HepG2 (cell line): ENCODE data around the gene NFAT5. TPM values are rescaled to one million over a fixed set of nuclear protein-coding genes. Genes with fewer than 3 reads are reported as not detected.
"Not testable (repeated sequence)": the region's sequence is repeated elsewhere in the genome, so short reads cannot be mapped to it uniquely, and the experiment has no call there.

Experiments used
- ATAC-seq: fragments of 200-7000 bp; cut with Tn5 transposase; 3 replicates; pipeline ENCODE4 v1.9.1; 2020; ENCODE audit warnings: mild to moderate bottlenecking, moderate library complexity
- BruUV-seq: library from RNA; stranded (reverse); fragments of 400-500 nt; replicated peaks from 2 replicates; lab custom pipeline; 2021; lab: Mats Ljungman, UMichigan
- CTCF ChIA-PET: fragments of 300-600 bp; formaldehyde crosslinking; extraction: SDS; loops from one replicate; lab custom pipeline; 2021; ENCODE audit warnings: low total read pairs, inconsistent platforms, low intra/inter-chr PET ratio; lab: Yijun Ruan, JAX
- POLR2A ChIA-PET: fragments of 350-600 bp; sonication (Branson Sonifier 250); formaldehyde crosslinking; loops from one replicate; lab custom pipeline; 2020; ENCODE audit warnings: antibody characterized with exemption, inconsistent platforms; lab: Yijun Ruan, JAX
- DNase-seq: peaks from one replicate; pipeline ENCODE4 v3.0.0-alpha.2; 2015; ENCODE audit warnings: low spot score
- FAIRE-seq: peaks from 3 replicates; lab custom pipeline; 2011; peaks lifted over from hg19 to GRCh38; lab: Jason Lieb, UNC
- H2AFZ ChIP-seq: one replicate; pipeline ENCODE4 v1.6.1; 2011; ENCODE audit warnings: low read length, inconsistent platforms
- H3K27ac ChIP-seq: fragments of 300-600 bp; 3 replicates; pipeline ENCODE4 v1.8.0; 2011; ENCODE audit warnings: mixed run types, mild to moderate bottlenecking, mixed read lengths, low read length, inconsistent platforms; ENCODE audit not compliant: insufficient read depth; ENCODE audit errors: extremely low read length
- H3K27me3 ChIP-seq, 2 experiments: fragments of 200-600 bp in 1 of 2; 2 replicates in 1 of 2; 3 replicates in 1 of 2; pipeline versions ENCODE4 v1.6.0 to v1.8.0; 2011; ENCODE audit warnings: low read length in 2 of 2, mild to moderate bottlenecking in 2 of 2, moderate library complexity in 2 of 2, inconsistent platforms in 1 of 2; ENCODE audit not compliant: insufficient read depth in 2 of 2, control insufficient read depth in 1 of 2
- H3K36me3 ChIP-seq, 2 experiments: fragments of 200-600 bp in 1 of 2; replicated peaks in 1 of 2; 2 replicates in 1 of 2; 3 replicates in 1 of 2; pipeline versions ENCODE4 v1.5.1 to v1.8.0; 2011; ENCODE audit warnings: low read length in 2 of 2, inconsistent platforms in 1 of 2; ENCODE audit not compliant: insufficient read depth in 2 of 2, control insufficient read depth in 1 of 2
- H3K4me1 ChIP-seq: 2 replicates; pipeline ENCODE4 v1.5.1; 2012; ENCODE audit warnings: low read length, inconsistent platforms; ENCODE audit not compliant: insufficient read depth
- H3K4me2 ChIP-seq: 2 replicates; pipeline ENCODE4 v1.6.0; 2011; ENCODE audit warnings: low read depth, low read length, inconsistent platforms
- H3K4me3 ChIP-seq, 3 experiments: fragments of 200-600 bp in 1 of 3; sonication (generic), shearing (Covaris generic) in 1 of 3; replicated peaks in 1 of 3; 2 replicates each; pipeline ENCODE4 v1.5.1; 2011 to 2016; ENCODE audit warnings: low read length in 3 of 3, inconsistent platforms in 2 of 3, low read depth in 2 of 3, mild to moderate bottlenecking in 2 of 3, control low read depth in 1 of 3, mixed read lengths in 1 of 3; ENCODE audit not compliant: insufficient read depth in 1 of 3
- H3K79me2 ChIP-seq: one replicate; pipeline ENCODE4 v1.6.1; 2011; ENCODE audit warnings: low read length, inconsistent platforms; ENCODE audit not compliant: insufficient read depth
- H3K9ac ChIP-seq: 2 replicates; pipeline ENCODE4 v1.6.0; 2011; ENCODE audit warnings: mild to moderate bottlenecking, low read depth, low read length, inconsistent platforms; ENCODE audit not compliant: insufficient read depth
- H3K9me3 ChIP-seq: 2 replicates; pipeline ENCODE4 v1.5.1; 2012; ENCODE audit warnings: mild to moderate bottlenecking, low read length
- H4K20me1 ChIP-seq: 2 replicates; pipeline ENCODE4 v1.6.0; 2011; ENCODE audit warnings: inconsistent platforms, mild to moderate bottlenecking, low read length, moderate library complexity; ENCODE audit not compliant: insufficient read depth
- BHLHE40 ChIP-seq: IDR thresholded peaks from 2 replicates; pipeline ENCODE4 v1.6.1; 2011; ENCODE audit warnings: low read length, improper control_type of control experiment
- ELF4 ChIP-seq: sonication (generic); formaldehyde crosslinking; IDR thresholded peaks from 2 replicates; pipeline ENCODE4 v1.5.0; 2020; ENCODE audit warnings: missing genetic modification reagents, mild to moderate bottlenecking, moderate library complexity, borderline replicate concordance
- HDAC1 ChIP-seq: sonication (generic); formaldehyde crosslinking; IDR thresholded peaks from 2 replicates; pipeline ENCODE4 v1.5.1; 2020; ENCODE audit warnings: mild to moderate bottlenecking, missing genetic modification reagents
- LBX2 ChIP-seq: sonication (generic); formaldehyde crosslinking; IDR thresholded peaks from 2 replicates; pipeline ENCODE4 v1.5.0; 2020; ENCODE audit warnings: missing genetic modification reagents, mild to moderate bottlenecking, borderline replicate concordance
- MAZ ChIP-seq, 2 experiments: sonication (generic) in 1 of 2; formaldehyde crosslinking in 1 of 2; IDR thresholded peaks; 2 replicates each; pipeline versions ENCODE4 v1.5.0 to v1.6.1; 2012 to 2020; ENCODE audit warnings: low read depth in 2 of 2, mild to moderate bottlenecking in 2 of 2, borderline replicate concordance in 1 of 2, improper control_type of control experiment in 1 of 2, low read length in 1 of 2, missing genetic modification reagents in 1 of 2, moderate library complexity in 1 of 2
- NCOR1 ChIP-seq: fragments of 200-600 bp; sonication (generic); IDR thresholded peaks from 2 replicates; pipeline ENCODE4 v1.7.0; 2017; ENCODE audit warnings: antibody characterized with exemption, low read length, borderline replicate concordance
- SAFB2 ChIP-seq: sonication (generic); formaldehyde crosslinking; IDR thresholded peaks from 2 replicates; pipeline ENCODE4 v1.5.1; 2020; ENCODE audit warnings: missing genetic modification reagents, low read depth, mild to moderate bottlenecking, borderline replicate concordance
- ZBTB1 ChIP-seq: sonication (generic); formaldehyde crosslinking; IDR thresholded peaks from 2 replicates; pipeline ENCODE4 v1.4.0; 2020; ENCODE audit warnings: missing genetic modification reagents, borderline replicate concordance
- ZBTB46 ChIP-seq: sonication (generic); formaldehyde crosslinking; IDR thresholded peaks from 2 replicates; pipeline ENCODE4 v1.4.0; 2020; ENCODE audit warnings: mild to moderate bottlenecking, missing genetic modification reagents, borderline replicate concordance
- WGBS: methylation state at CpG from one replicate; pipeline ENCODE4 v1.1.6; 2017; ENCODE audit warnings: low lambda C conversion rate; 5-methylcytosine and 5-hydroxymethylcytosine counted together
- in situ Hi-C: cut with HindIII; loops from 2 replicates; pipeline ENCODE4 v1.10.0; 2017; ENCODE audit warnings: low pct_unique_long_range_greater_than_20kb; ENCODE audit not compliant: extremely low pct_ligation_motif_present
- intact Hi-C: fragments of 100-400 bp; cut with micrococcal nuclease; formaldehyde crosslinking; loops from one replicate; pipeline ENCODE4 v1.10.0; 2022; ENCODE audit not compliant: unreplicated experiment
- polyA plus RNA-seq, 8 experiments: library from polyadenylated mRNA; depleted of rRNA in 3 of 8; stranded (reverse) in 7 of 8; unstranded in 1 of 8; fragments of >200 nt; fragmentation: Illumina TruSeq in 4 of 8; extraction: Trizol in 4 of 8; gene quantifications; 2 replicates each; pipeline versions ENCODE4 v1.2.1 to v1.2.3, GENCODE V29; 2011 to 2016; ENCODE audit warnings: low read depth in 4 of 8, missing spikeins in 1 of 8, mixed read lengths in 1 of 8; ENCODE audit not compliant: insufficient read depth in 1 of 8
- total RNA-seq, 5 experiments: library from RNA; depleted of rRNA; stranded (reverse); fragments of >200 nt; fragmentation: Illumina TruSeq; extraction: Trizol; gene quantifications; 2 replicates each; pipeline ENCODE4 v1.2.3, GENCODE V29; 2016; ENCODE audit warnings: low read depth in 1 of 5

The NFAT5 gene
- total and polyA plus RNA-seq, 2 of the 13 experiments (the other 11 are each of a cell fraction or from before 2014, with no cell fraction given) = 20.5 to 54.3 TPM

- no peak for TF ChIP-seq ZBTB46 (CRISPR knock-in tag)
Measured at GRCh38 chr16:69566981-69567680, 1.4 kb downstream of the NFAT5 start (continued).

- H3K36me3 ChIP-seq = peaks cover 6 to 19% of the 10 kb centered on the region in 2 experiments; a peak in 3 of 5 replicates
- CTCF ChIA-PET = interaction anchor here (0.7 kb wide), 1 partner anchor 172 kb away, joined by 3 read pairs; no protein-coding TSS in a partner anchor
- H2AFZ ChIP-seq = no peak overlapping the region
- H3K9ac ChIP-seq = peak overlapping the region; percentile 97
- H3K4me2 ChIP-seq = peak overlapping the region; percentile 90
- POLR2A ChIA-PET = interaction anchor here (7.3 kb wide), 1 partner anchor 171 kb away, joined by 60 read pairs; no protein-coding TSS in a partner anchor
- peak overlapping the region; percentile 34 for H3K27ac ChIP-seq
- TF ChIP-seq ELF4 (no peak), ZBTB1 (CRISPR knock-in tag) (no peak), SAFB2 (CRISPR knock-in tag) (no peak), BHLHE40 (no peak), HDAC1 (CRISPR knock-in tag) (no peak), LBX2 (no peak), NCOR1 (no peak), MAZ (IDR thresholded peaks at IDR 0.05; ENCODE audit: borderline replicate concordance, low read depth, low read length) (no peak), MAZ (CRISPR knock-in tag; IDR thresholded peaks at IDR 0.05; ENCODE audit: low read depth) (0 out of 2 replicates have a peak, but pooled peaks have one; percentile 4)
- ATAC-seq = no peak
- peaks cover 94% of the 10 kb centered on the region for H3K79me2 ChIP-seq
- WGBS = 43% methylated on average over 2 of the region's 2 CpGs
- in situ Hi-C loops = loop anchor here (10.0 kb wide), 1 partner anchor 174 kb away; no protein-coding TSS in a partner anchor
- peak overlapping the region; percentile 94 to 99 (median 98) for H3K4me3 ChIP-seq
- no peaks in the 10 kb centered on the region; a peak in 1 of 5 replicates for H3K27me3 ChIP-seq
- peaks cover 44% of the 10 kb centered on the region for H3K4me1 ChIP-seq
- no peak for FAIRE-seq
- DNase-seq = no peak
- intact Hi-C loops = loop anchor here (5.0 kb wide), 1 partner anchor 44 kb away; no protein-coding TSS in a partner anchor
- H3K9me3 ChIP-seq = no peaks in the 10 kb centered on the region
- no TSS peak for BruUV-seq
- peaks cover 24% of the 10 kb centered on the region for H4K20me1 ChIP-seq
Measured at GRCh38 chr16:69568676-69569075, 2.9 kb downstream of the NFAT5 start.

GRCh38 chr16:69578771-69579170 is 13.0 kb downstream of the NFAT5 start:
- H4K20me1 ChIP-seq = peaks cover 24% of the 10 kb centered on the region
- H2AFZ ChIP-seq, H3K9me3 ChIP-seq, intact Hi-C loops, FAIRE-seq, BruUV-seq, ATAC-seq, POLR2A ChIA-PET, H3K27ac ChIP-seq, H3K4me2 ChIP-seq, DNase-seq, H3K4me3 ChIP-seq, in situ Hi-C loops, H3K27me3 ChIP-seq, H3K9ac ChIP-seq, CTCF ChIA-PET: not testable (repeated sequence)
- peaks cover 7 to 51% of the 10 kb centered on the region in 2 experiments for H3K36me3 ChIP-seq
- peaks cover 99% of the 10 kb centered on the region for H3K79me2 ChIP-seq
- H3K4me1 ChIP-seq = peaks cover 13% of the 10 kb centered on the region; the same call in 1 of the 2 replicates
- WGBS = 96% methylated on average over 9 of the region's 9 CpGs
